SU-DHL-6 (cell line): Measurements from ENCODE around the gene DDX42.

Experiments
- H2AFZ ChIP-seq: fragments of 200-600 bp; sonication (generic); 2 replicates; pipeline ENCODE4 v1.6.1; 2014; ENCODE audit warnings: low read depth, mild to moderate bottlenecking, moderate library complexity, mixed read lengths, antibody characterized with exemption, low read length; ENCODE audit not compliant: severe bottlenecking
- H3F3A ChIP-seq: fragments of 200-600 bp; shearing (Covaris generic); 2 replicates; pipeline ENCODE4 v1.6.0; 2016; ENCODE audit warnings: antibody characterized with exemption, mild to moderate bottlenecking; ENCODE audit not compliant: insufficient read depth
- H3K27ac ChIP-seq: fragments of 200-600 bp; sonication (generic); 2 replicates; pipeline ENCODE4 v1.5.1; 2016; ENCODE audit warnings: low read depth, mild to moderate bottlenecking, low read length, moderate library complexity, mixed read lengths
- H3K27me3 ChIP-seq: fragments of 200-600 bp; sonication (generic), shearing (Covaris generic); 2 replicates; pipeline ENCODE4 v1.6.0; 2014; ENCODE audit warnings: mild to moderate bottlenecking, low read length
- H3K36me3 ChIP-seq: fragments of 200-600 bp; sonication (generic); 2 replicates; pipeline ENCODE4 v1.6.1; 2014; ENCODE audit warnings: mild to moderate bottlenecking, low read length, mixed read lengths
- H3K4me2 ChIP-seq: fragments of 300-600, 200-600 bp; shearing (Covaris generic), sonication (generic); 2 replicates; pipeline ENCODE4 v1.6.0; 2014; ENCODE audit warnings: low read length, low read depth, mild to moderate bottlenecking; ENCODE audit not compliant: poor library complexity, severe bottlenecking
- H3K4me3 ChIP-seq: fragments of 200-600 bp; sonication (generic); 2 replicates; pipeline ENCODE4 v1.5.1; 2014; ENCODE audit warnings: antibody characterized with exemption, low read length, mild to moderate bottlenecking, mixed read lengths; ENCODE audit not compliant: insufficient read depth, poor library complexity, severe bottlenecking
- H3K79me2 ChIP-seq: fragments of 200-600 bp; sonication (generic); 2 replicates; pipeline ENCODE4 v1.6.1; 2014; ENCODE audit warnings: mild to moderate bottlenecking, low read length, moderate library complexity; ENCODE audit not compliant: insufficient read depth
- H3K9ac ChIP-seq: fragments of 200-600 bp; sonication (generic); 2 replicates; pipeline ENCODE4 v1.7.0; 2014; ENCODE audit warnings: mild to moderate bottlenecking, low read length
- H3K9me2 ChIP-seq: fragments of 200-600 bp; sonication (generic); replicated peaks from 2 replicates; pipeline ENCODE4 v1.6.1; 2014; ENCODE audit warnings: low read length; ENCODE audit not compliant: insufficient read depth
- H3K9me3 ChIP-seq: fragments of 200-600 bp; sonication (generic); 2 replicates; pipeline ENCODE4 v1.6.1; 2014; ENCODE audit warnings: low read length, mixed read lengths; ENCODE audit not compliant: insufficient read depth
- H4K20me1 ChIP-seq: fragments of 200-600 bp; sonication (generic); 2 replicates; pipeline ENCODE4 v1.6.1; 2014; ENCODE audit warnings: low read depth, mild to moderate bottlenecking, antibody characterized with exemption, low read length, moderate library complexity, mixed read lengths
- CTCF ChIP-seq: fragments of 200-600 bp; sonication (generic); IDR thresholded peaks from one replicate; pipeline ENCODE4 v1.5.1; 2017; ENCODE audit warnings: antibody characterized with exemption, mild to moderate bottlenecking, low read length, moderate library complexity; ENCODE audit not compliant: insufficient read depth, poor library complexity, severe bottlenecking
- EZH2phosphoT487 ChIP-seq: fragments of 200-600 bp; sonication (generic), shearing (Covaris generic); conservative IDR thresholded peaks from 2 replicates; pipeline ENCODE4 v1.6.1; 2018; ENCODE audit warnings: mild to moderate bottlenecking, antibody characterized with exemption, low read length, moderate library complexity, mixed read lengths

The DDX42 gene

GRCh38 chr17:63751806-63752205 lies 22.2 kb upstream of the DDX42 start:
- Histone ChIP-seq H3K79me2 (no peaks in the 10 kb centered on the region; the same call in 1 of the 2 replicates), H3K4me3 (no peak overlapping the region), H3K36me3 (peaks cover 52% of the 10 kb centered on the region), H3K9me2 (no peaks in the 10 kb centered on the region), H4K20me1 (no peaks in the 10 kb centered on the region), H3K27me3 (no peaks in the 10 kb centered on the region), H3K4me2 (no peak overlapping the region), H3F3A (peaks cover 9% of the 10 kb centered on the region), H3K9ac (no peak overlapping the region), H3K27ac (no peak overlapping the region), H3K9me3 (no peaks in the 10 kb centered on the region), H2AFZ (no peak overlapping the region)
- TF ChIP-seq CTCF (no peak), EZH2phosphoT487 (no peak)

GRCh38 chr17:63752707-63753106 lies 21.3 kb upstream of the DDX42 start:
- no peaks in the 10 kb centered on the region; the same call in 1 of the 2 replicates for H3K79me2 ChIP-seq
- no peaks in the 10 kb centered on the region for H3K27me3 ChIP-seq
- H3K4me3 ChIP-seq, result no peak overlapping the region
- peaks cover 44% of the 10 kb centered on the region for H3K36me3 ChIP-seq
- H4K20me1 ChIP-seq, result no peaks in the 10 kb centered on the region
- TF ChIP-seq EZH2phosphoT487, result no peak
- no peak for TF ChIP-seq CTCF
- H3K9ac ChIP-seq, result no peak overlapping the region
- H3K9me2 ChIP-seq, result no peaks in the 10 kb centered on the region
- H3K27ac ChIP-seq, result no peak overlapping the region
- no peak overlapping the region for H2AFZ ChIP-seq
- H3K4me2 ChIP-seq, result no peak overlapping the region
- no peaks in the 10 kb centered on the region for H3K9me3 ChIP-seq
- no peaks in the 10 kb centered on the region; the same call in 1 of the 2 replicates for H3F3A ChIP-seq

GRCh38 chr17:63753215-63753614 lies 20.8 kb upstream of the DDX42 start:
- no peak overlapping the region for H3K4me3 ChIP-seq
- H3K9me3 ChIP-seq, result no peaks in the 10 kb centered on the region
- H3K27ac ChIP-seq, result no peak overlapping the region
- no peak overlapping the region for H2AFZ ChIP-seq
- H3K79me2 ChIP-seq, result no peaks in the 10 kb centered on the region; the same call in 1 of the 2 replicates
- H3K27me3 ChIP-seq, result no peaks in the 10 kb centered on the region
- no peaks in the 10 kb centered on the region for H4K20me1 ChIP-seq
- H3K9me2 ChIP-seq, result no peaks in the 10 kb centered on the region
- H3K36me3 ChIP-seq, result peaks cover 48% of the 10 kb centered on the region
- no peaks in the 10 kb centered on the region; the same call in 1 of the 2 replicates for H3F3A ChIP-seq
- H3K4me2 ChIP-seq, result no peak overlapping the region
- TF ChIP-seq EZH2phosphoT487, result no peak
- TF ChIP-seq CTCF, result no peak
- no peak overlapping the region for H3K9ac ChIP-seq
